Naive thymus-derived CD4-positive, alpha-beta T cell (primary cell): ENCODE results near the gene C6orf89. TPM values are rescaled to one million over a fixed set of nuclear protein-coding genes. Genes with fewer than 3 reads are reported as not detected.
"Not testable (repeated sequence)": the region's sequence is repeated elsewhere in the genome, so short reads cannot be mapped to it uniquely, and the experiment has no call there.

ENCODE experiments used
- ATAC-seq: fragments of 150-1000 bp; cut with Tn5 transposase; 2 replicates; pipeline ENCODE4 v1.10.0; 2021; ENCODE audit warnings: mild to moderate bottlenecking, moderate library complexity
- CTCF ChIA-PET: fragments of 350-600 bp; sonication (Branson Sonifier 250); formaldehyde crosslinking; loops from one replicate; lab custom pipeline; 2021; ENCODE audit warnings: antibody characterized with exemption; lab: Charles Lee
- POLR2A ChIA-PET: fragments of 350-600 bp; sonication (Branson Sonifier 250); formaldehyde crosslinking; loops from one replicate; lab custom pipeline; 2021; ENCODE audit warnings: antibody characterized with exemption, inconsistent platforms; lab: Charles Lee
- DNase-seq, 9 donors: peaks; one replicate each; pipeline versions ENCODE4 v3.0.0 to v3.0.0-alpha.2; 2020 to 2022; ENCODE audit warnings: mixed read lengths in 1 of 9
- H3K27ac ChIP-seq: one replicate; pipeline ENCODE4 v1.7.0; 2013; ENCODE audit warnings: mild to moderate bottlenecking, low read depth, low read length, moderate library complexity
- H3K27me3 ChIP-seq, 2 donors: one replicate each; pipeline ENCODE4 v1.7.0; 2013; ENCODE audit warnings: low read length in 2 of 2, mild to moderate bottlenecking in 2 of 2, moderate library complexity in 2 of 2; ENCODE audit not compliant: control insufficient read depth in 2 of 2, insufficient read depth in 2 of 2
- H3K36me3 ChIP-seq, 3 experiments: 1 replicate in 2 of 3; 2 replicates in 1 of 3; pipeline ENCODE4 v1.7.0; 2013; ENCODE audit warnings: low read length in 3 of 3, mild to moderate bottlenecking in 3 of 3, moderate library complexity in 1 of 3; ENCODE audit not compliant: insufficient read depth in 3 of 3, control insufficient read depth in 2 of 3
- H3K4me1 ChIP-seq, 2 donors: one replicate each; pipeline ENCODE4 v1.7.0; 2013; ENCODE audit warnings: low read length in 2 of 2, mild to moderate bottlenecking in 2 of 2, moderate library complexity in 1 of 2; ENCODE audit not compliant: control insufficient read depth in 2 of 2, insufficient read depth in 2 of 2
- H3K4me3 ChIP-seq: 2 replicates; pipeline ENCODE4 v1.7.0; 2013; ENCODE audit warnings: mild to moderate bottlenecking, low read length
- H3K9me3 ChIP-seq, 3 experiments: 1 replicate in 2 of 3; 2 replicates in 1 of 3; pipeline ENCODE4 v1.7.0; 2013; ENCODE audit warnings: low read length in 3 of 3; ENCODE audit not compliant: control insufficient read depth in 2 of 3
- H3K27ac Mint-ChIP-seq, 9 donors: one replicate each; pipeline ENCODE4 v1.8.0; 2020 to 2022; ENCODE audit warnings: mixed read lengths in 9 of 9, mild to moderate bottlenecking in 8 of 9, moderate library complexity in 5 of 9, inconsistent platforms in 2 of 9
- H3K27me3 Mint-ChIP-seq, 5 donors: one replicate each; pipeline ENCODE4 v1.8.0; 2021 to 2022; ENCODE audit warnings: mixed read lengths in 5 of 5, mild to moderate bottlenecking in 1 of 5
- H3K36me3 Mint-ChIP-seq, 5 donors: one replicate each; pipeline ENCODE4 v1.8.0; 2020 to 2022; ENCODE audit warnings: mixed read lengths in 5 of 5, mild to moderate bottlenecking in 3 of 5, inconsistent platforms in 1 of 5
- H3K4me1 Mint-ChIP-seq, 7 donors: one replicate each; pipeline ENCODE4 v1.8.0; 2020 to 2022; ENCODE audit warnings: mixed read lengths in 7 of 7, mild to moderate bottlenecking in 3 of 7, inconsistent platforms in 1 of 7
- H3K4me3 Mint-ChIP-seq, 10 donors: one replicate each; pipeline ENCODE4 v1.8.0; 2020 to 2022; ENCODE audit warnings: mild to moderate bottlenecking in 10 of 10, mixed read lengths in 10 of 10, moderate library complexity in 6 of 10, inconsistent platforms in 2 of 10
- H3K9me3 Mint-ChIP-seq, 11 donors: one replicate each; pipeline ENCODE4 v1.8.0; 2020 to 2022; ENCODE audit warnings: mixed read lengths in 11 of 11, mild to moderate bottlenecking in 4 of 11, inconsistent platforms in 1 of 11, moderate library complexity in 1 of 11
- intact Hi-C, 2 donors: fragments of 100-400 bp; cut with micrococcal nuclease; formaldehyde crosslinking; loops; one replicate each; pipeline ENCODE4 v1.15.1; 2023
- polyA plus RNA-seq, 2 donors: library from polyadenylated mRNA; unstranded; fragments of 300-500 nt; fragmentation: Illumina TruSeq; gene quantifications; one replicate each; pipeline ENCODE4 v1.2.3, GENCODE V29; 2021
- total RNA-seq, 6 experiments: library from RNA in 5 of 6; stranded (reverse) in 5 of 6; gene quantifications; 1 replicate in 5 of 6; 2 replicates in 1 of 6; pipeline ENCODE4 v1.2.3 and lab custom pipeline; 2021 to 2026

Gene C6orf89
- total and polyA plus RNA-seq, 7 experiments from 2014 or later = 34.6 to 48.2 (median 40.4) TPM

- H3K4me1 ChIP-seq = no peaks in the 10 kb centered on the region
- peaks cover 4 to 30% (median 10%) of the 10 kb centered on the region in 5 donors for H3K27me3 Mint-ChIP-seq
- H3K27ac Mint-ChIP-seq = no peak overlapping the region
- H3K9me3 Mint-ChIP-seq = peaks cover 0 to 1% (median 0%) of the 10 kb centered on the region in 11 donors
- H3K36me3 Mint-ChIP-seq = peaks cover 0 to 6% (median 0%) of the 10 kb centered on the region in 5 donors
- H3K4me1 Mint-ChIP-seq = peaks cover 0 to 11% (median 0%) of the 10 kb centered on the region in 7 donors
- H3K27ac ChIP-seq = no peak overlapping the region
- H3K36me3 ChIP-seq = no peaks in the 10 kb centered on the region
- ATAC-seq = no peak
- no peaks in the 10 kb centered on the region for H3K27me3 ChIP-seq
- H3K9me3 ChIP-seq = no peaks in the 10 kb centered on the region
- H3K4me3 Mint-ChIP-seq = no peak overlapping the region
- CTCF ChIA-PET = no interaction called here
- POLR2A ChIA-PET = no interaction called here
- H3K4me3 ChIP-seq = no peak overlapping the region
- intact Hi-C loops = no loop called here
- no peak for DNase-seq
Measured at GRCh38 chr6:36936824-36937223, 51.1 kb downstream of the C6orf89 start.

GRCh38 chr6:36937896-36938295 is 52.1 kb downstream of the C6orf89 start:
- no peak overlapping the region for H3K4me3 Mint-ChIP-seq
- intact Hi-C loops = no loop called here
- no peaks in the 10 kb centered on the region for H3K9me3 ChIP-seq
- H3K9me3 Mint-ChIP-seq = peaks cover 0 to 1% (median 0%) of the 10 kb centered on the region in 11 donors
- no peaks in the 10 kb centered on the region for H3K27me3 ChIP-seq
- ChIA-PET POLR2A (interaction anchor here (1.1 kb wide), 1 partner anchor 8 kb away, joined by 3 read pairs; no protein-coding TSS in a partner anchor), CTCF (no interaction called here)
- peaks cover 4 to 34% (median 10%) of the 10 kb centered on the region in 5 donors for H3K27me3 Mint-ChIP-seq
- peaks cover 0 to 4% (median 0%) of the 10 kb centered on the region in 5 donors for H3K36me3 Mint-ChIP-seq
- H3K4me1 Mint-ChIP-seq = peaks cover 0 to 11% (median 0%) of the 10 kb centered on the region in 7 donors
- no peaks in the 10 kb centered on the region for H3K36me3 ChIP-seq
- no peak overlapping the region for H3K4me3 ChIP-seq
- peak overlapping the region in 1 of 9 donors; percentile 59 for H3K27ac Mint-ChIP-seq
- no peaks in the 10 kb centered on the region for H3K4me1 ChIP-seq
- ATAC-seq = no peak
- no peak for DNase-seq
- no peak overlapping the region for H3K27ac ChIP-seq

GRCh38 chr6:36938536-36938935 is 52.8 kb downstream of the C6orf89 start:
- no peak overlapping the region for H3K27ac Mint-ChIP-seq
- peaks cover 4 to 38% (median 10%) of the 10 kb centered on the region in 5 donors for H3K27me3 Mint-ChIP-seq
- ATAC-seq = no peak
- H3K27ac ChIP-seq = no peak overlapping the region
- CTCF ChIA-PET = interaction anchor here (0.5 kb wide), 1 partner anchor 81 kb away, joined by 3 read pairs; no protein-coding TSS in a partner anchor
- POLR2A ChIA-PET = no interaction called here
- H3K36me3 Mint-ChIP-seq = peaks cover 0 to 3% (median 0%) of the 10 kb centered on the region in 5 donors
- H3K27me3 ChIP-seq = no peaks in the 10 kb centered on the region
- H3K9me3 ChIP-seq = no peaks in the 10 kb centered on the region
- no peak overlapping the region for H3K4me3 Mint-ChIP-seq
- intact Hi-C loops = no loop called here
- H3K4me3 ChIP-seq = no peak overlapping the region
- H3K4me1 ChIP-seq = no peaks in the 10 kb centered on the region
- no peaks in the 10 kb centered on the region for H3K36me3 ChIP-seq
- H3K9me3 Mint-ChIP-seq = peaks cover 0 to 1% (median 0%) of the 10 kb centered on the region in 11 donors
- peaks cover 0 to 11% (median 0%) of the 10 kb centered on the region in 7 donors for H3K4me1 Mint-ChIP-seq
- DNase-seq = no peak

GRCh38 chr6:36939005-36939404 is 53.3 kb downstream of the C6orf89 start:
- Mint-ChIP-seq H3K4me1 (peaks cover 0 to 10% (median 0%) of the 10 kb centered on the region in 7 donors), H3K27me3 (peaks cover 4 to 42% (median 10%) of the 10 kb centered on the region in 5 donors), H3K27ac (peak overlapping the region in 1 of 9 donors; percentile 26)
- H3K4me3 ChIP-seq, intact Hi-C loops, H3K4me3 Mint-ChIP-seq, ATAC-seq, POLR2A ChIA-PET, H3K36me3 ChIP-seq, H3K9me3 ChIP-seq, H3K4me1 ChIP-seq, H3K27ac ChIP-seq, H3K27me3 ChIP-seq, DNase-seq, H3K9me3 Mint-ChIP-seq, H3K36me3 Mint-ChIP-seq: not testable (repeated sequence)
- CTCF ChIA-PET = interaction anchor here (0.5 kb wide), 1 partner anchor 80 kb away, joined by 3 read pairs; no protein-coding TSS in a partner anchor

GRCh38 chr6:36940027-36940426 is 54.3 kb downstream of the C6orf89 start:
- DNase-seq = no peak
- ChIA-PET CTCF (no interaction called here), POLR2A (no interaction called here)
- no peak for ATAC-seq
- Histone ChIP-seq H3K4me1 (no peaks in the 10 kb centered on the region), H3K4me3 (no peak overlapping the region), H3K36me3 (no peaks in the 10 kb centered on the region), H3K27me3 (no peaks in the 10 kb centered on the region), H3K27ac (no peak overlapping the region), H3K9me3 (no peaks in the 10 kb centered on the region)
- Mint-ChIP-seq H3K4me1 (peaks cover 0 to 10% (median 0%) of the 10 kb centered on the region in 7 donors), H3K27me3 (peaks cover 4 to 49% (median 10%) of the 10 kb centered on the region in 5 donors), H3K9me3 (peaks cover 0 to 1% (median 0%) of the 10 kb centered on the region in 11 donors), H3K36me3 (peaks cover 0 to 3% (median 0%) of the 10 kb centered on the region in 5 donors), H3K27ac (no peak overlapping the region), H3K4me3 (no peak overlapping the region)
- intact Hi-C loops = no loop called here

- H3K36me3 ChIP-seq, H3K36me3 Mint-ChIP-seq, H3K9me3 Mint-ChIP-seq, H3K4me3 ChIP-seq, H3K27ac Mint-ChIP-seq, ATAC-seq, H3K4me1 ChIP-seq, H3K4me3 Mint-ChIP-seq, H3K27ac ChIP-seq, DNase-seq, H3K9me3 ChIP-seq, CTCF ChIA-PET, H3K27me3 ChIP-seq, intact Hi-C loops: not testable (repeated sequence)
- POLR2A ChIA-PET = interaction anchor here (0.7 kb wide), 1 partner anchor 66 kb away, joined by 3 read pairs; no protein-coding TSS in a partner anchor
- Mint-ChIP-seq H3K4me1 (peaks cover 0 to 10% (median 3%) of the 10 kb centered on the region in 7 donors), H3K27me3 (peaks cover 4 to 43% (median 10%) of the 10 kb centered on the region in 5 donors)
Measured at GRCh38 chr6:36941561-36941960, 55.8 kb downstream of the C6orf89 start.

GRCh38 chr6:36942329-36942728 is 56.6 kb downstream of the C6orf89 start:
- H3K36me3 Mint-ChIP-seq, H3K27ac Mint-ChIP-seq, H3K9me3 Mint-ChIP-seq, H3K4me3 Mint-ChIP-seq, H3K9me3 ChIP-seq, H3K36me3 ChIP-seq, intact Hi-C loops, H3K4me1 ChIP-seq, DNase-seq, H3K4me3 ChIP-seq, H3K27me3 ChIP-seq, POLR2A ChIA-PET, CTCF ChIA-PET, ATAC-seq, H3K27ac ChIP-seq: not testable (repeated sequence)
- Mint-ChIP-seq H3K27me3 (peaks cover 4 to 37% (median 10%) of the 10 kb centered on the region in 5 donors), H3K4me1 (peaks cover 0 to 17% (median 6%) of the 10 kb centered on the region in 7 donors)
